ENCODE data around the gene HERC3.

The HERC3 gene

DNA sequence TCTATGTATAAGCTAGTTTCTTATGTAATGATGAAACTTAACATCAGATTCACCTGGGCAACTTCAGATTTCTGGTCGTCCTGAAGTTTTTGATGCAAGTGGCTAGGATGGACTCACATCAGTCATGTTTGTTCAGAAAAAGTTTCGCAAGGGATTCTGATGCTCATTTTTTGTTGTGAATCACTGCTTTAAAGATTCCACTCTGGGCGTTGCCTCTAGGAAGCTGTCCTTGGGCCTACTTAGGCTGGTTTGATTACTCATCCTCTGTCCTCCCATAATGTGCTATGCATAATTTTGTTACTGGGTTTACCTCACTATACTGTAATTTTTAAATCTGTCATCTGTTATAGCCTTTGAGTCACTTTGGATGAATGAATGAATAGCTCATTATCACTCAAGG is 30.8 kb downstream of the HERC3 start:
- Histone ChIP-seq H3K79me2 (ENCODE audit: low read length) (no peaks in the 10 kb centered on the region), H3K27ac (ENCODE audit: low read length) (no peak overlapping the region), H3K4me3 (ENCODE audit: low read length) (no peak overlapping the region), H3K27me3 (replicated peaks; ENCODE audit: insufficient read depth, low read length) (no peaks in the 10 kb centered on the region), H4K20me1 (ENCODE audit: insufficient read depth, low read length) (no peaks in the 10 kb centered on the region), H3K36me3 (replicated peaks; ENCODE audit: insufficient read depth, low read length) (no peaks in the 10 kb centered on the region), H3K9ac (ENCODE audit: low read length) (no peak overlapping the region), H2AFZ (ENCODE audit: low read length) (no peak overlapping the region), H3K4me2 (ENCODE audit: low read depth, low read length) (no peak overlapping the region), H3F3A (ENCODE audit: insufficient read depth, low read length) (no peaks in the 10 kb centered on the region), H3K9me2 (replicated peaks; ENCODE audit: insufficient read depth, low read length) (no peaks in the 10 kb centered on the region), H3K9me3 (replicated peaks; ENCODE audit: insufficient read depth, low read length) (no peaks in the 10 kb centered on the region), H3K4me1 (ENCODE audit: low read length) (no peaks in the 10 kb centered on the region)
- no peak for DNase-seq
- TF ChIP-seq EZH2 (optimal IDR thresholded peaks at IDR 0.05; ENCODE audit: low read depth, low read length) (no peak), EZH2phosphoT487 (IDR thresholded peaks at IDR 0.05; ENCODE audit: low read length) (no peak)
- TF ChIP-seq, protein P1, sequence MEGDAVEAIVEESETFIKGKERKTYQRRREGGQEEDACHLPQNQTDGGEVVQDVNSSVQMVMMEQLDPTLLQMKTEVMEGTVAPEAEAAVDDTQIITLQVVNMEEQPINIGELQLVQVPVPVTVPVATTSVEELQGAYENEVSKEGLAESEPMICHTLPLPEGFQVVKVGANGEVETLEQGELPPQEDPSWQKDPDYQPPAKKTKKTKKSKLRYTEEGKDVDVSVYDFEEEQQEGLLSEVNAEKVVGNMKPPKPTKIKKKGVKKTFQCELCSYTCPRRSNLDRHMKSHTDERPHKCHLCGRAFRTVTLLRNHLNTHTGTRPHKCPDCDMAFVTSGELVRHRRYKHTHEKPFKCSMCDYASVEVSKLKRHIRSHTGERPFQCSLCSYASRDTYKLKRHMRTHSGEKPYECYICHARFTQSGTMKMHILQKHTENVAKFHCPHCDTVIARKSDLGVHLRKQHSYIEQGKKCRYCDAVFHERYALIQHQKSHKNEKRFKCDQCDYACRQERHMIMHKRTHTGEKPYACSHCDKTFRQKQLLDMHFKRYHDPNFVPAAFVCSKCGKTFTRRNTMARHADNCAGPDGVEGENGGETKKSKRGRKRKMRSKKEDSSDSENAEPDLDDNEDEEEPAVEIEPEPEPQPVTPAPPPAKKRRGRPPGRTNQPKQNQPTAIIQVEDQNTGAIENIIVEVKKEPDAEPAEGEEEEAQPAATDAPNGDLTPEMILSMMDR (IDR thresholded peaks at IDR 0.05; ENCODE audit: low read length) = no peak

DNA sequence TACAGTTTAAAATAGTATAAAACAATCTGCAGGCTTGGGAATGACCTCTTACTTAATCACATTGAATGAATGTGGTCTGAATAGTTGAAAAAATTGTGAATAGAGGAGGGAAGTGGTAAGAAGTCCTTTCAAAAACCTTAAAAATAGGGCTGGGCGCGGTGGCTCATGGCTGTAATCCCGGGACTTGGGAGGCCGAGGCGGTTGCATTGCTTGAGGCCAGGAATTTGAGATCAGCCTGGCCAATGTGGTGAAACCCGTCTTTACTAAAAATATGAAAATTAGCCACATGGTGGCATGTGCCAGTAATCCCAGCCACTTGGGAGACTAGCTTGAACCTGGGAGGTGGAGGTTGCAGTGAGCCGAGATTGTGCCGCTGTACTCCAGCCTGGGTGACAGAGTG is 36.5 kb downstream of the HERC3 start:
- Histone ChIP-seq H3K79me2 (ENCODE audit: low read length) (no peaks in the 10 kb centered on the region), H3K36me3 (replicated peaks; ENCODE audit: insufficient read depth, low read length) (no peaks in the 10 kb centered on the region), H3K9ac (ENCODE audit: low read length) (no peak overlapping the region), H3K27me3 (replicated peaks; ENCODE audit: insufficient read depth, low read length) (no peaks in the 10 kb centered on the region), H4K20me1 (ENCODE audit: insufficient read depth, low read length) (no peaks in the 10 kb centered on the region), H2AFZ (ENCODE audit: low read length) (no peak overlapping the region), H3F3A (ENCODE audit: insufficient read depth, low read length) (no peaks in the 10 kb centered on the region), H3K4me3 (ENCODE audit: low read length) (no peak overlapping the region), H3K9me3 (replicated peaks; ENCODE audit: insufficient read depth, low read length) (no peaks in the 10 kb centered on the region), H3K4me1 (ENCODE audit: low read length) (no peaks in the 10 kb centered on the region), H3K9me2 (replicated peaks; ENCODE audit: insufficient read depth, low read length) (no peaks in the 10 kb centered on the region), H3K27ac (ENCODE audit: low read length) (no peak overlapping the region), H3K4me2 (ENCODE audit: low read depth, low read length) (no peak overlapping the region)
- DNase-seq = no peak
- TF ChIP-seq EZH2phosphoT487 (IDR thresholded peaks at IDR 0.05; ENCODE audit: low read length) (no peak), EZH2 (optimal IDR thresholded peaks at IDR 0.05; ENCODE audit: low read depth, low read length) (no peak)
- TF ChIP-seq, protein P1 (IDR thresholded peaks at IDR 0.05; ENCODE audit: low read length) = no peak

DNA sequence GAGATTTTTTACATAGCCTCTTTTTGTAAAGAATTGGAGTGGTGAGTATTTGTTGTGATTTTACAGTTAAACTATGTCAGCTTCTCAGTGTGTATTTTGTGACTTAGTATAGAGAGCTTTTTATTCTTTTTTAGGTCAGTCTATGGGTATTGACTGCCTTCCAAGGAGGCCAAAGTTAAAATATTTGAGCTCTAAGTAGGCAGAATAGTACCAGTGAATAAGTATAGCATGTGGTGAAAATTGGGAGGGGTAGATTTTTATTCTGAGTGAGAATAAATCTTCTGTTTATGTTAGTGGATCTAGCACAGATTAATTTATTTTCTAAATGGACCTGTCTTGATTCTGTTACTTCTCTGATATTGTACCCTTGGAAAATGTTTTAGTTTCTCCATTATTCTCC is 37.5 kb downstream of the HERC3 start:
- Histone ChIP-seq H3F3A (ENCODE audit: insufficient read depth, low read length) (no peaks in the 10 kb centered on the region), H3K9me3 (replicated peaks; ENCODE audit: insufficient read depth, low read length) (no peaks in the 10 kb centered on the region), H4K20me1 (ENCODE audit: insufficient read depth, low read length) (no peaks in the 10 kb centered on the region), H3K4me1 (ENCODE audit: low read length) (no peaks in the 10 kb centered on the region), H3K36me3 (replicated peaks; ENCODE audit: insufficient read depth, low read length) (no peaks in the 10 kb centered on the region), H3K27me3 (replicated peaks; ENCODE audit: insufficient read depth, low read length) (no peaks in the 10 kb centered on the region), H2AFZ (ENCODE audit: low read length) (no peak overlapping the region), H3K4me3 (ENCODE audit: low read length) (no peak overlapping the region), H3K9ac (ENCODE audit: low read length) (no peak overlapping the region), H3K79me2 (ENCODE audit: low read length) (no peaks in the 10 kb centered on the region), H3K4me2 (ENCODE audit: low read depth, low read length) (no peak overlapping the region), H3K27ac (ENCODE audit: low read length) (no peak overlapping the region), H3K9me2 (replicated peaks; ENCODE audit: insufficient read depth, low read length) (no peaks in the 10 kb centered on the region)
- no peak for TF ChIP-seq EZH2 (optimal IDR thresholded peaks at IDR 0.05; ENCODE audit: low read depth, low read length)
- TF ChIP-seq, protein P1 (IDR thresholded peaks at IDR 0.05; ENCODE audit: low read length) = no peak
- no peak for TF ChIP-seq EZH2phosphoT487 (IDR thresholded peaks at IDR 0.05; ENCODE audit: low read length)
- DNase-seq = no peak
